HUES64 (cell line): Measurements from ENCODE around the gene MADD.

Source experiments
- H3K27ac ChIP-seq: 2 replicates; pipeline ENCODE4 v1.7.0; 2013; ENCODE audit warnings: low read depth, low read length, inconsistent platforms
- H3K27me3 ChIP-seq: 2 replicates; pipeline ENCODE4 v1.6.1; 2013; ENCODE audit warnings: mild to moderate bottlenecking, low read length; ENCODE audit not compliant: insufficient read depth
- H3K36me3 ChIP-seq: 2 replicates; pipeline ENCODE4 v1.6.1; 2013; ENCODE audit warnings: mild to moderate bottlenecking, low read length; ENCODE audit not compliant: insufficient read depth
- H3K4me1 ChIP-seq: 2 replicates; pipeline ENCODE4 v1.6.1; 2013; ENCODE audit warnings: mild to moderate bottlenecking, low read length, moderate library complexity; ENCODE audit not compliant: insufficient read depth
- H3K4me3 ChIP-seq: 2 replicates; pipeline ENCODE4 v1.5.1; 2013; ENCODE audit warnings: mild to moderate bottlenecking, low read length, moderate library complexity
- H3K9ac ChIP-seq: 2 replicates; pipeline ENCODE4 v1.6.1; 2013; ENCODE audit warnings: mild to moderate bottlenecking, low read depth, low read length
- H3K9me3 ChIP-seq: 2 replicates; pipeline ENCODE4 v1.6.1; 2013; ENCODE audit warnings: low read depth, low read length; ENCODE audit not compliant: insufficient read depth
- WGBS: fragments of 150-250, 120-280 bp; methylation state at CpG from one replicate; pipeline ENCODE4 v1.1.7; 2013; ENCODE audit warnings: missing lambda C conversion rate; 5-methylcytosine and 5-hydroxymethylcytosine counted together

MADD gene

GRCh38 chr11:47353978-47354774, 84.2 kb downstream of the MADD start:
- H3K4me1 ChIP-seq: no peaks in the 10 kb centered on the region
- 90% methylated on average over 15 of the region's 15 CpGs for whole genome bisulfite sequencing
- peak overlapping the region; percentile 43 for H3K4me3 ChIP-seq
- H3K36me3 ChIP-seq: no peaks in the 10 kb centered on the region
- no peak overlapping the region for H3K9ac ChIP-seq
- H3K9me3 ChIP-seq: no peaks in the 10 kb centered on the region
- H3K27me3 ChIP-seq: no peaks in the 10 kb centered on the region
- no peak overlapping the region for H3K27ac ChIP-seq

- H3K36me3 ChIP-seq: no peaks in the 10 kb centered on the region
- peak overlapping the region; percentile 43 for H3K4me3 ChIP-seq
- H3K9ac ChIP-seq: no peak overlapping the region
- 3% methylated on average over 31 of the region's 32 CpGs for whole genome bisulfite sequencing
- no peaks in the 10 kb centered on the region for H3K9me3 ChIP-seq
- no peaks in the 10 kb centered on the region for H3K4me1 ChIP-seq
- H3K27me3 ChIP-seq: no peaks in the 10 kb centered on the region
- H3K27ac ChIP-seq: no peak overlapping the region
Observed at GRCh38 chr11:47354913-47355282, 85.0 kb downstream of the MADD start.

- Histone ChIP-seq H3K27me3 (no peaks in the 10 kb centered on the region), H3K4me1 (no peaks in the 10 kb centered on the region), H3K27ac (no peak overlapping the region), H3K9me3 (no peaks in the 10 kb centered on the region), H3K4me3 (peak overlapping the region; percentile 43), H3K9ac (no peak overlapping the region), H3K36me3 (no peaks in the 10 kb centered on the region)
- 38% methylated on average over 47 of the region's 47 CpGs for WGBS
Observed at GRCh38 chr11:47355283-47356128, 85.6 kb downstream of the MADD start.

- no peaks in the 10 kb centered on the region for H3K36me3 ChIP-seq
- H3K9ac ChIP-seq: no peak overlapping the region
- no peaks in the 10 kb centered on the region for H3K4me1 ChIP-seq
- H3K27me3 ChIP-seq: no peaks in the 10 kb centered on the region
- no peak overlapping the region for H3K4me3 ChIP-seq
- no peak overlapping the region for H3K27ac ChIP-seq
- no peaks in the 10 kb centered on the region for H3K9me3 ChIP-seq
- WGBS: 88% methylated on average over 9 of the region's 9 CpGs
Observed at GRCh38 chr11:47356129-47356997, 86.4 kb downstream of the MADD start.

GRCh38 chr11:47356998-47357329, 87.0 kb downstream of the MADD start:
- 90% methylated on average over 1 of the region's 1 CpG for WGBS
- Histone ChIP-seq H3K4me1 (no peaks in the 10 kb centered on the region), H3K36me3 (no peaks in the 10 kb centered on the region), H3K9me3 (no peaks in the 10 kb centered on the region), H3K27ac (no peak overlapping the region), H3K9ac (no peak overlapping the region), H3K4me3 (no peak overlapping the region), H3K27me3 (no peaks in the 10 kb centered on the region)

GRCh38 chr11:47357985-47358730, 88.2 kb downstream of the MADD start:
- Histone ChIP-seq H3K36me3 (no peaks in the 10 kb centered on the region), H3K9me3 (no peaks in the 10 kb centered on the region), H3K4me1 (no peaks in the 10 kb centered on the region), H3K27ac (no peak overlapping the region), H3K9ac (no peak overlapping the region), H3K27me3 (no peaks in the 10 kb centered on the region), H3K4me3 (no peak overlapping the region)
- 95% methylated on average over 6 of the region's 6 CpGs for WGBS

GRCh38 chr11:47358731-47359051, 88.8 kb downstream of the MADD start:
- Histone ChIP-seq H3K9ac (no peak overlapping the region), H3K27me3 (no peaks in the 10 kb centered on the region), H3K27ac (no peak overlapping the region), H3K4me1 (no peaks in the 10 kb centered on the region), H3K4me3 (no peak overlapping the region), H3K9me3 (no peaks in the 10 kb centered on the region), H3K36me3 (no peaks in the 10 kb centered on the region)
- WGBS: 91% methylated on average over 14 of the region's 14 CpGs

GRCh38 chr11:47359162-47359561, 89.2 kb downstream of the MADD start:
- no peak overlapping the region for H3K9ac ChIP-seq
- WGBS: 92% methylated on average over 7 of the region's 7 CpGs
- no peak overlapping the region for H3K4me3 ChIP-seq
- H3K4me1 ChIP-seq: no peaks in the 10 kb centered on the region
- H3K27ac ChIP-seq: no peak overlapping the region
- H3K9me3 ChIP-seq: no peaks in the 10 kb centered on the region
- H3K27me3 ChIP-seq: no peaks in the 10 kb centered on the region
- H3K36me3 ChIP-seq: no peaks in the 10 kb centered on the region

- WGBS: 93% methylated on average over 17 of the region's 17 CpGs
- H3K9me3 ChIP-seq: no peaks in the 10 kb centered on the region
- H3K27me3 ChIP-seq: no peaks in the 10 kb centered on the region
- H3K36me3 ChIP-seq: no peaks in the 10 kb centered on the region
- no peak overlapping the region for H3K9ac ChIP-seq
- no peak overlapping the region for H3K4me3 ChIP-seq
- H3K27ac ChIP-seq: no peak overlapping the region
- no peaks in the 10 kb centered on the region for H3K4me1 ChIP-seq
Observed at GRCh38 chr11:47359586-47359985, 89.7 kb downstream of the MADD start.

GRCh38 chr11:47360341-47360740, 90.4 kb downstream of the MADD start:
- no peaks in the 10 kb centered on the region for H3K27me3 ChIP-seq
- WGBS: 94% methylated on average over 15 of the region's 15 CpGs
- no peak overlapping the region for H3K27ac ChIP-seq
- no peak overlapping the region for H3K4me3 ChIP-seq
- no peaks in the 10 kb centered on the region for H3K36me3 ChIP-seq
- no peak overlapping the region for H3K9ac ChIP-seq
- no peaks in the 10 kb centered on the region for H3K4me1 ChIP-seq
- no peaks in the 10 kb centered on the region for H3K9me3 ChIP-seq
